Cardiac septum (tissue), 1 donor: ENCODE measurements around the gene CD300LD. TPM values are rescaled to one million over a fixed set of nuclear protein-coding genes. Genes with fewer than 3 reads are reported as not detected.

Experiments used
- DNase-seq: peaks from one replicate; pipeline ENCODE4 v3.0.0-alpha.2; 2020; ENCODE audit warnings: low spot score
- intact Hi-C: fragments of 100-400 bp; cut with DNase I; formaldehyde crosslinking; loops from one replicate; pipeline ENCODE4 v1.14.0; 2022
- total RNA-seq: library from RNA; stranded (reverse); fragmentation: NEBNext Ultra II Directional; extraction: Animal tissue kit (Norgen Biotek cat#: 25700); gene quantifications from one replicate; pipeline ENCODE4 v1.2.1, GENCODE V29; 2021
- donor health status: DM: no; HTN: no; CAD: no.

The CD300LD gene
- total RNA-seq, 1 donor from 2014 or later, result not detected

- intact Hi-C loops, result no loop called here
- DNase-seq, result no peak
These were observed 16.4 kb upstream of the CD300LD start for GRCh38 chr17:74608511-74608910.

DNA sequence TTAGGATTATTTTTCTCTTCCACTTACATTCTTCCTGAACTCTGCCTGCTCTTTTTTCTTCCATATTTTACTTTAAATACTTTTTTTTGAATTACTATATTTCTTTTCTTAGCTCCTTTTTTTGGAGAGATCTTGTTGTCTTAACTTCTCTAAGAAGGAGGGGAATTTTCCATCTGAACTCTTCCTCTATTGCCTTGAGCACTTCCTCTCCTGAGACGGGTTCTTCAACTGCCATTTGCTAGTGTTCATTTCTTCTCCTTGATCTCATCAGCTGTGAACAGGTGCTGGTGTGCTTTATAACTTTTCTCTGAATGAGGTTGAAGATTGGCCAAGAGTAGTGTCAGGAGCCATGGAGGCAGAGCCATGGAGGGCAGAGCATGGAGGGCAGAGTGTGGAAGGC, 15.1 kb upstream of the CD300LD start:
- intact Hi-C loops, result no loop called here
- DNase-seq, result no peak

- intact Hi-C loops, result no loop called here
- DNase-seq, result no peak
These were observed 14.0 kb upstream of the CD300LD start for GRCh38 chr17:74606050-74606449.

- no peak for DNase-seq
- intact Hi-C loops, result no loop called here
These were observed 13.3 kb upstream of the CD300LD start for GRCh38 chr17:74605361-74605760.

DNA sequence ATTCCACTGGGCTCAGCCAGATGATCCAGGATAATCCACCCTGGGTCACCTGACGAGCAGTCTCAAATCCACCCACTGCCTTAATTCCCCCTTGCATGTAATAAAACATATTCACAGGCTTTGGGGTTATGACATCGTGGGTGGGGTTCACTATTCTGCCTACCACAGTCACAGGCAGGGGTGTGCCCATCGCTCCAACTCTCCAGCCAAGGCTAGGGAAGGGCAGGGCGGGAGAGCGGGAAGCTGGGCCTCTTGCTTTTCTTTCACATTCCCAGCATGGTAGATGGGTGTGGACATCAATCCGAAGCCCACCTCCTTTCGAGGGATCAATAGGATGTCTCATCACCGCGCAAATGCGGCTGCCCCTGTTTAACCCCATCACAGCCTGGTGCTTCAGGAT, 12.7 kb upstream of the CD300LD start:
- no peak for DNase-seq
- intact Hi-C loops, result no loop called here

DNA sequence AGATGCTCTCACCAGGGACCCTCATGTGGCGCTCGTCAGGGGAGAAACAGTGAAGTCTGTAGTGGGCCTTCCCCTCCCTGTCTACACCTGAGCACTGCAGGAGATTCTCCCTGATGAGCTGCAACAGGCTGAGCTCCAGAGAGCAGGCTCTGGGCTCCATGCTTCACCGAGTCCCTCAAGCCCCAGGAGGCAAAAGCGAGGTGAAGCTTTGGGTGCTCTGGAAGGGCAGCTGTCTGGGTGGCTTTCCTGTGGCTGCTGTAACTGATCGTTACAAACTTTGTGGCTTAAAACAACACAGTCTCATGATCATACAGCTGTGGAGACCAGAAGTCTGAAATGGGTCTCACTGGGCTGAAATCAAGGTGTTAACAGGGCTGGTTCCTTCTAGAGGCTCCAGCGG, 12.1 kb upstream of the CD300LD start:
- no peak for DNase-seq
- intact Hi-C loops, result no loop called here

DNA sequence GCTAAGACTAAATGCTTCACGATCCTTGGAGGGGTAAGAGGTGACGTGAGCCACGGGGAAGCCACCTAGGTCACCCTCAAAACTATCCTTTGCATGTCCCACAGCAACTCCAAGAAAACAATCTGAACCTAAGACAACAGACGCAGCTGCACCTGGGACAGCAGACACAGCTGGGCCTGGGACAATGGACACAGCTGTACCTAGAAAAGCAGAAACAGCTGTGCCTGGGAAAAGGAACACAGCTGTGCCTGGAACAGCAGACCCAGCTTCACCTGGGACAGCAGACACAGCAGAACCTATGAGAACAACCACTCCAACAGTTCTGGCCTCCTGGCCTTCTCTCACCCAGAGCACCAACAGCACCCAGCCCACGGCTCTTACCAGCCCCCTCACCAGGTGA, 11.7 kb upstream of the CD300LD start:
- intact Hi-C loops, result no loop called here
- DNase-seq, result no peak

- no peak for DNase-seq
- intact Hi-C loops, result no loop called here
These were observed 11.1 kb upstream of the CD300LD start for GRCh38 chr17:74603037-74603635.

- intact Hi-C loops, result no loop called here
- DNase-seq, result no peak
These were observed 10.0 kb upstream of the CD300LD start for GRCh38 chr17:74601944-74602572.

DNA sequence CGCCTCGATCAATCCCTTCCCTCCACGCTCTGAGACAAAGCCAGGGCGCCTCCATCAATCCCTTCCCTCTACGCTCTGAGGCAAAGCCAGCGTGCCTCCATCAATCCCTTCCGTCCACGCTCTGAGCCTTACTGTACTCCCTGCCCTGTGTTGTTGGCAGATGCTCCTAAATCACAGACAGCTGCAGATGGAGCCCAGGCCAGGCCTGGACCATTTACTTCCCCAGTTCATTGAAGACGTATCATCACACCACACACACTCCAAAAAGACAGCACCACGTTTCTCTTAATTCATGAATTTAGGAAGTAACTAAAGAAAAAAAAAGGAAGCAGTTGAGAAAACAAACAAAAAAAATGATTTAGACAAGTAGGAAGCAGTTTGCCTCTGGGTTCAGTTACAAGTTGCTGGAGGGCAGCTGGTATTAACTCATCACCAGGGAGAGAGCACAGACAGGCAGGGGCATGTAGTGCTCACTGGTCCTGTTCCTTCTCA, 7.4 kb upstream of the CD300LD start:
- no peak for DNase-seq
- intact Hi-C loops, result no loop called here

DNA sequence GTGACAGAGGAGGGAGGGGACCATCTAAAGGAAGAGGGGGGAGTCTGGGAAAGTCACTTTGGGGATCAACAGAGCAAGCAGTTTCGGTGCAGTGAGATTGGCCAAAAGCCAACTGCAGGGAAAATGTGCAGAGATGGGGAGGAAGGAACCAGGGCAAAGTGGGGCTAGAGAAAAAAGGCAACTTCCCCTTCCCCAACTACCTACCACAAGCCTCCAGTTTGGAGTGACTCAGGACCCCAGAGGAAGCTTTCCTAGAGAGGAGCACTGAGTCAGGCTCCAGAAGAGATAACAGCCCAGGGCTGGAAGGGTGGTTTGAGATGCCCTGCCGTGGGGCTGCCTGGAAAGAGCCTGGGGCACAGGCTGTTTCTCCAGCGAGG, 6.9 kb upstream of the CD300LD start:
- no peak for DNase-seq
- intact Hi-C loops, result no loop called here

DNA sequence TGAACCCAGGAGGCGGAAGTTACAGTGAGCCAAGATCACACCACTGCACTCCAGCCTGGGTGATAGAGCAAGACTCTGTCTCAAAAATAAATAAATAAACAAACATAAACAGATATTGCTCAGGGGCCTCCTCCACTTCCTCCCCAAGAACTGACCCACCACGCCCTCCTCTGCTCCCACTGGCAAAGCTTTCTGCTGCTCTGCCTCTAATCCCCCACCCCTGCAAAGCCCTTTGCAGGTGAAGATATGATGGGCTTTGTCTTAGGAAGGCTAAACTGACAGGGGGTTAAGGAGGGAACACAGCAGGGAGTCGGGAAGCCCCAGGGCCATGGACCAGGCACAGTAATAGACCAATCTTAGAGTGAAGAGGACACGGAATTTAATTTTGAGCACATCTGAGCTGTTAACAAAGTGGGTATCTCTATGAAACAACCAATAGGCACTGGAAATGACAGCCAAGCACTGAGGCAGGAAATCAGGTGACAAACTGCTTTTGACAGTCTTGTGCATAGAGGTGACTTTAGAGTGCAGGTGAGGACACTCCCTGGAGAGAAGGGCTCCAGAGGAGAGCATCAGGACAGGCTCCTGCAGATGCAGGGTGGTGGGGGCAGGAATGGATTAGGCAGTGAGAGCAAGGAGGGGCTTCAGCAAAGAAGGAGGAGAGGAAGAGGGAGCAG, 6.4 kb upstream of the CD300LD start:
- DNase-seq, result no peak
- intact Hi-C loops, result no loop called here

DNA sequence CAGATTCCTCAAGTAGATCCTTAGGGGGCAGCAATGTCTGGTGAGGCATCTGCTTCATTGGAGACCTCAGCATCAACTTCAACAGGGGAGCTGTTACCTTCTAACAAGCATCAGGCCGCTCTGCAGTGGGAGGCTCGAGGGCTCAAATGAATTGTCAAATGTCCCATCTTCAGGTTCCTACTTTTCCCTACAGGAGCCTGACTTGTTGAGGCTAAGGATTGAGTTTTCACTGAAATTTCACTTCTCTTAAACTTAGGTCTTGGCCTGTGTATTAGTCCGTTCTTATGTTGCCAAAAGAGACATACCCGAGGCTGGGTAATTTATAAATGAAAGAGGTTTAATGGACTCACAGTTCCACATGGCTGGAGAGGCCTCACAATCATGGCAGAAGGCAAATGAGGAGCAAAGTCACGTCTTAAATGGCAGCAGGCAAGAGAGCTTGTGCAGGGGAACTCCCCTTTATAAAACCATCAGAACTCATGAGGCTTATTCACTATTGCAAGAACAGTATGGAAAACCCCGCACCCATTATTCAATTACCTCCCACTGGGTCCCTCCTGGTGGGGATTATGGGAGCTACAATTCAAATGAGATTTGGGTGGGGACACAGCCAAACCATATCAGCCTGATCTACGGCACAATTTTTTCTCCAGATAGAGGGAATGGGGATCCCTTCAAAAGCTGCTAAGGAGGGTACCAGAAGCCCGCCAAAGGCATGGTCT, 5.1 kb upstream of the CD300LD start:
- intact Hi-C loops, result no loop called here
- DNase-seq, result no peak

DNA sequence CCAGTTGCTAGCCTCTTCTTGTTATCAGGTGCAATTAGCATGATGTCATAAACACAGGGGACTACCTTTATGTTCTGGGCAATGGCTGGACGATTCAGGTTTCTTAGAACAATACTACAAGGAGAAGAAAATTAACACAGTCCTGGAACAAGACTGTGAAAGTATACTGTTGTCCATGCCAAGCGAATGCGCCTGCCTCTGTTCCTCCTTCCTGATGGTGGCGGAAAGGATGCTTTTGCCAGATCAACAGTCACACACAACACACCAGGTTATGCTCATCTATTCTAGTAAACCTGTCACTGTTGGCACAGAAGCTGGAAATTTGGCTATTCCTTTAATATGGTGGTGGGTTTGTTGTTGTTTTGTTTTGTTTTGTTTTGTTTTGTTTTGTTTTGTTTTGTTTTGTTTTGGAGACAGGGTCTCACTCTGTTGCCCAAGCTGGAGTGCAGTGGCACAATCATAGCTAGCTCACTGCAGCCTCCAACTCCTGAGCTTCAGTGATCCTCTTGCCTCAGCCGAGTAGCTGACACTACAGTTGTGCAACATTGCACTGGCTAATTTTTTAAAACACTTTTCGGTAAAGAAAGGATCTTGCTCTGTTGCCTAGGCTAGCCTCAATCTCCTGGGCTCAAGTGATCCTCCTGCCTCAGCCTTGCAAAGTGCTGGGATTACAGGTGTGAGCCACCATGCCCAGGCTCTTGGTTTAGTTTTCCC, 3.1 kb upstream of the CD300LD start:
- DNase-seq, result no peak
- intact Hi-C loops, result no loop called here

DNA sequence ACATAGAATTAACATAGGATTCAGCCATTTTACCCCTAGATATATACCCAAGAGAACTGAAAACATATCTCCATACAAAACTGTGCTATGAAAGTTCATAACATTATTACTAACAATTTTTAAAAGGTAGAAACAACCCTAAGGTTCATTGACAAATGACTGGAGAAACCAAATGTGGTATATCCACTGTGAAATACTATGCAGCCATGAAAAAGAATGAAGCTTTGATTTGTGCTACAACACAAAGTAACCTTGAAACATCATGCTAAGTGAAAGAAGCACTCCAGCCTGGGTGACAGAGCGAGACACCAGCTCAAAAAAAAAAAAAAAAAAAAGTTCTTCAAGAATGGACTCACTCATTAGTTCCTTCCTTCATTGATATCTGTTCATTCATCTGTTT, 580 bp downstream of the CD300LD start:
- intact Hi-C loops, result no loop called here
- DNase-seq, result no peak

DNA sequence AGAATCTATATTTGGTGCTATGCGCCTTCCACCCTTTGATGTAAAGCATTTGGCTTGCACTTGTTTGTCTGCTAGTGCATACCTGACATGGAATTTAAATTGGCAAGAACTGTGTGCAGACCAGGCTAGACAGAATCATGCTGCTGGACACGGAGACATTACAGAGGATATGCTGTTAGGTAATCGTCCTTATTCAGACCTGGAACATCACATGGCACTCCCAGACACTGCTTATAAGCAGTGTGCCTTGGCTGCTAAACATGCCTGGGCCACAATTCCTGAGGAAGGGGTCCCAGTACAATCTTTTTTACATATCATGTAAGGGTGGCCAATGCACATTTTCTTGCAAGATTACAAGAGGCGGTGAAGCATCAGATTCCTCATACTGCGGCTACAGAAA, 6.4 kb downstream of the CD300LD start:
- intact Hi-C loops, result no loop called here
- DNase-seq, result no peak

DNA sequence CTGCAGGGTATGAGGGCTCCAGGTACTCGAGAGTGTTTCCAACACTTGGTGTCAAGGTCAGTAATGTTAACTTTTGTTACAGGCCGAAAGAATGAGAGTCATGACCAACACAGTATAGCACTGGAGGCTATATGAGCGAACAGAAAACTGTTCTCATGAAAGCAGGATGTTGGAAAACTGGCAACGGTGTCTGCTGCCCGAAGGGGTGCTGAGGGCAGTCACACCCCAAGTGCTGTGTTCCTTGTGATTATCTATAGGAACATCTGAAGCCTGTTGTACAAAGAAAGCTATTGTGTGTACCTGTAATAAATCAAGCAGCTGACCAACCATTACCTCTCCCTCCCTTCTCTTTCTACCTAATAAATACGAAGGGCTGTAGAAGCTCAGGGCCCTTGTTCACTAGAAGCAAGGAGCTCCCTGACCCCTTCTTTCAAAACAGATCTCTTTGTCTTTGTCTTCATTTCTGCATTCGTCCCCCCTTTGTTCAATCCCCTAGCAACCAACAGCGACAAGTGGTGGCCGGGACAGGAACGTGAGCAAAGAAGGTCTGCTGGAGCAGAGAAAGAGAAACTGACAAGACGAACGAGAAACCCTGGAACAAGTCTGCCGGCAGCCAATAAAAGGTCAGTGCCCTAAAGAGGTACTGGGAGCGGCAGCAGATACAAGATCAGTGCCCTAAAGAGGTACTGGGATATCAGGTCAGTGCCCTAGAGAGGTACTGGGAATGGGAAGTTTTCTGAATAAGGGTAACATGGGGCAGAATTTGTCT, 7.6 kb downstream of the CD300LD start:
- intact Hi-C loops, result no loop called here
- DNase-seq, result no peak

DNA sequence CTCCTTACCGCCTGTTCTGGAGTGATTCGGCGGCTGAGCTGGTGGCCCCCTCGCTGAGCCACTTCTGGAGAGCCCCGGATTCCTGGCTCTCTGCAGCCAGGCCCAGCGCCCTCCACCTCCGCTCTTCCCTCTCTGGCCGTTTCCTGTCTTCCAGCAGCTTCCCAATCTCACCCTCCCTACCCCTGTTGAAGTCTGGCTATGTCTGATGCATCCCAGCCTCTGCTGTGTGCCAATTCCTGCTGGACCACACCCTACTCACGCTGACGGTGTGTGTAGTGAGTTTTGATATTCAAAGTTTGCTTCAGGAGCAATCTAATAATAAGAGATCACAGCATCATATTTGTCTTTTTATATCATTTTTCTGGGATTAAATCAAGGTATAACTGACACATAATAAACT, 9.4 kb downstream of the CD300LD start:
- intact Hi-C loops, result no loop called here
- no peak for DNase-seq

- intact Hi-C loops, result no loop called here
- no peak for DNase-seq
These were observed 12.2 kb downstream of the CD300LD start for GRCh38 chr17:74579900-74580299.
